GM18508 (cell line): ENCODE data around the gene PIK3R3.
"Not testable (repeated sequence)": the region's sequence is repeated elsewhere in the genome, so short reads cannot be mapped to it uniquely, and the experiment has no call there.

Experiments
- ATAC-seq: cut with Tn5 transposase; IDR thresholded peaks from one replicate; pipeline ENCODE4 v1.9.1; 2021; ENCODE audit warnings: moderate number of reproducible peaks; ENCODE audit not compliant: insufficient read depth, unreplicated experiment

Gene PIK3R3

GRCh38 chr1:46114925-46115603 lies 17.4 kb downstream of the PIK3R3 start:
- ATAC-seq, result no peak

GRCh38 chr1:46113948-46114347 lies 18.5 kb downstream of the PIK3R3 start:
- no peak for ATAC-seq

- ATAC-seq, result no peak
These were observed 20.3 kb downstream of the PIK3R3 start for GRCh38 chr1:46112108-46112507.

GRCh38 chr1:46110521-46110920 lies 21.9 kb downstream of the PIK3R3 start:
- no peak for ATAC-seq

GRCh38 chr1:46102769-46103476 lies 29.5 kb downstream of the PIK3R3 start:
- ATAC-seq, result no peak

GRCh38 chr1:46099215-46099614 lies 33.2 kb downstream of the PIK3R3 start:
- no peak for ATAC-seq

- no peak for ATAC-seq
These were observed 34.3 kb downstream of the PIK3R3 start for GRCh38 chr1:46098027-46098712.

GRCh38 chr1:46097149-46097472 lies 35.3 kb downstream of the PIK3R3 start:
- ATAC-seq, result no peak

- ATAC-seq, result no peak
These were observed 35.9 kb downstream of the PIK3R3 start for GRCh38 chr1:46096269-46097148.

- ATAC-seq, result not testable (repeated sequence)
These were observed 37.3 kb downstream of the PIK3R3 start for GRCh38 chr1:46095110-46095509.

GRCh38 chr1:46094471-46095005 lies 37.9 kb downstream of the PIK3R3 start:
- no peak for ATAC-seq

GRCh38 chr1:46093832-46094231 lies 38.6 kb downstream of the PIK3R3 start:
- not testable (repeated sequence) for ATAC-seq

GRCh38 chr1:46087891-46088290 lies 44.5 kb downstream of the PIK3R3 start:
- no peak for ATAC-seq

- ATAC-seq, result no peak
These were observed 45.9 kb downstream of the PIK3R3 start for GRCh38 chr1:46086576-46086975.

- no peak for ATAC-seq
These were observed 47.6 kb downstream of the PIK3R3 start for GRCh38 chr1:46084553-46085451.

- ATAC-seq, result no peak
These were observed 48.9 kb downstream of the PIK3R3 start for GRCh38 chr1:46083579-46083978.

- no peak for ATAC-seq
These were observed 50.8 kb downstream of the PIK3R3 start for GRCh38 chr1:46081619-46082018.

- ATAC-seq, result no peak
These were observed 51.2 kb downstream of the PIK3R3 start for GRCh38 chr1:46081206-46081605.

GRCh38 chr1:46080257-46080656 lies 52.2 kb downstream of the PIK3R3 start:
- ATAC-seq, result no peak
